Right lobe of liver (tissue), 4 donors: ENCODE measurements around the gene RHOBTB1.

Experiments used
- POLR2A ChIP-seq: fragments of 450-650 bp; IDR thresholded peaks from one replicate; pipeline ENCODE4 v1.6.1; 2017; ENCODE audit warnings: antibody characterized with exemption, mild to moderate bottlenecking
- TF ChIP-seq, protein P1 (sequence below), 4 donors: fragments of 200-600 bp in 3 of 4; fragments of 450-650 bp in 1 of 4; IDR thresholded peaks; one replicate each; pipeline versions ENCODE4 v1.5.1 to v1.8.0; 2016 to 2022; ENCODE audit warnings: antibody characterized with exemption in 4 of 4, mild to moderate bottlenecking in 2 of 4
- donor health status: DM: no; HTN: no; CAD: no.
- donor health status: DM: no; HTN: no; CAD: no.
- donor health status: DM: no; HTN: yes; CAD: no.

DNA sequence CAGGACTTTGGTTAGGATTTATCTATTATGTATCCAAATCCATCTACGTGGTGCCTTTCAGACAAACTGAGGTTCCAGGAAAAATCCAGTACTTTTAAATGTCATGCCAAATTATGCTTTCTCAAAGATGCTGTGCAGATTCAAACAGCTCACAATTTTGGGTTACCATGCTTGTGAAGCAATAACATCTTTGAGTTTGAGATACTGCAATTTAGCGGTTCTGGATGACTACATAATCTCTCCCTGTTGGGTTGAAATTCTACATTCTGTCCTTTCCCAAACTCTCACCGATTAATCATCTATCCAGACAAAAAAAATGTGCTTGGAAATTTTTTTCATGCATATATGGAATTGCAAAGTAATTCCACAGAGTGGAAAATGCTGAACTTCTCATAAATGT, 3.5 kb downstream of the RHOBTB1 start:
- TF ChIP-seq, protein P1, sequence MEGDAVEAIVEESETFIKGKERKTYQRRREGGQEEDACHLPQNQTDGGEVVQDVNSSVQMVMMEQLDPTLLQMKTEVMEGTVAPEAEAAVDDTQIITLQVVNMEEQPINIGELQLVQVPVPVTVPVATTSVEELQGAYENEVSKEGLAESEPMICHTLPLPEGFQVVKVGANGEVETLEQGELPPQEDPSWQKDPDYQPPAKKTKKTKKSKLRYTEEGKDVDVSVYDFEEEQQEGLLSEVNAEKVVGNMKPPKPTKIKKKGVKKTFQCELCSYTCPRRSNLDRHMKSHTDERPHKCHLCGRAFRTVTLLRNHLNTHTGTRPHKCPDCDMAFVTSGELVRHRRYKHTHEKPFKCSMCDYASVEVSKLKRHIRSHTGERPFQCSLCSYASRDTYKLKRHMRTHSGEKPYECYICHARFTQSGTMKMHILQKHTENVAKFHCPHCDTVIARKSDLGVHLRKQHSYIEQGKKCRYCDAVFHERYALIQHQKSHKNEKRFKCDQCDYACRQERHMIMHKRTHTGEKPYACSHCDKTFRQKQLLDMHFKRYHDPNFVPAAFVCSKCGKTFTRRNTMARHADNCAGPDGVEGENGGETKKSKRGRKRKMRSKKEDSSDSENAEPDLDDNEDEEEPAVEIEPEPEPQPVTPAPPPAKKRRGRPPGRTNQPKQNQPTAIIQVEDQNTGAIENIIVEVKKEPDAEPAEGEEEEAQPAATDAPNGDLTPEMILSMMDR (IDR thresholded peaks at IDR 0.05), result no peak
- TF ChIP-seq POLR2A, result no peak
